SK-N-SH treated with all-trans-retinoic acid at 6 μM for 48 hours (cell line): ENCODE data around the gene GCC2.
"Not testable (repeated sequence)": the region's sequence is repeated elsewhere in the genome, so short reads cannot be mapped to it uniquely, and the experiment has no call there.

ENCODE experiments used
- ARNTL ChIP-seq: fragments of 450-650 bp; formaldehyde crosslinking; IDR thresholded peaks from 2 replicates; pipeline ENCODE4 v1.5.0; 2020; ENCODE audit warnings: low read depth, mild to moderate bottlenecking, moderate library complexity, borderline replicate concordance
- OSR1 ChIP-seq: fragments of 250-450 bp; sonication (Bioruptor Pico); IDR thresholded peaks from 2 replicates; pipeline ENCODE4 v1.8.0; 2022; ENCODE audit warnings: moderate library complexity, mild to moderate bottlenecking, inconsistent platforms
- PPARA ChIP-seq: fragments of 250-450 bp; sonication (Bioruptor Pico); IDR thresholded peaks from 2 replicates; pipeline ENCODE4 v1.5.0; 2020; ENCODE audit warnings: mild to moderate bottlenecking, borderline replicate concordance
- TF ChIP-seq, protein P1 (sequence below): fragments of 250-450 bp; sonication (Bioruptor Pico); IDR thresholded peaks from 2 replicates; pipeline ENCODE4 v1.8.0; 2020; ENCODE audit warnings: mild to moderate bottlenecking, moderate library complexity, borderline replicate concordance

DNA sequence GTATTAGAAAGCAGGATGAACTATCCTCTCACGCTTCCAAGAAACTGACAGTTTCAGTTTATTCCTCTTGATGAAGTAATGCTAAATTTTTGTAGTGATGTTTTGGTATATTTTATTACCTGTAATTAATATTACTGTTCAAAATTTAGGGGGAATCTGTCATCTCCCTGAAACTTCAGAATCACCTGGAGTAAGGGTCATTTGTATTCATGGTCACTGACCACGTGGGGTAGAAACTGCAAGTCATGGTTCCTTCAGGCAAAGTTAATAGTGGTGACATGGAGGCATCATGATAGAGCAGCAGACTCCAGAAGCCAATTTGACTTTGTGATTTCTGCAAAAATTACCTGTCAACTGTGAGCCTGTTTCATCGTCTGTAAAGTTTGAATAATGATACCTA is 47.2 kb downstream of the GCC2 start:
- not testable (repeated sequence) for TF ChIP-seq OSR1; ARNTL (CRISPR knock-in tag); PPARA (CRISPR knock-in tag)
- TF ChIP-seq, protein P1, sequence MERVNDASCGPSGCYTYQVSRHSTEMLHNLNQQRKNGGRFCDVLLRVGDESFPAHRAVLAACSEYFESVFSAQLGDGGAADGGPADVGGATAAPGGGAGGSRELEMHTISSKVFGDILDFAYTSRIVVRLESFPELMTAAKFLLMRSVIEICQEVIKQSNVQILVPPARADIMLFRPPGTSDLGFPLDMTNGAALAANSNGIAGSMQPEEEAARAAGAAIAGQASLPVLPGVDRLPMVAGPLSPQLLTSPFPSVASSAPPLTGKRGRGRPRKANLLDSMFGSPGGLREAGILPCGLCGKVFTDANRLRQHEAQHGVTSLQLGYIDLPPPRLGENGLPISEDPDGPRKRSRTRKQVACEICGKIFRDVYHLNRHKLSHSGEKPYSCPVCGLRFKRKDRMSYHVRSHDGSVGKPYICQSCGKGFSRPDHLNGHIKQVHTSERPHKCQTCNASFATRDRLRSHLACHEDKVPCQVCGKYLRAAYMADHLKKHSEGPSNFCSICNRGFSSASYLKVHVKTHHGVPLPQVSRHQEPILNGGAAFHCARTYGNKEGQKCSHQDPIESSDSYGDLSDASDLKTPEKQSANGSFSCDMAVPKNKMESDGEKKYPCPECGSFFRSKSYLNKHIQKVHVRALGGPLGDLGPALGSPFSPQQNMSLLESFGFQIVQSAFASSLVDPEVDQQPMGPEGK (CRISPR knock-in tag): not testable (repeated sequence)
